Upper lobe of right lung (tissue), 1 donor: ENCODE data around the gene SP4. TPM values are rescaled to one million over a fixed set of nuclear protein-coding genes. Genes with fewer than 3 reads are reported as not detected.

Experiments used
- ATAC-seq: fragments of 200-7000 bp; cut with Tn5 transposase; one replicate; pipeline ENCODE4 v1.9.1; 2020; ENCODE audit warnings: mild to moderate bottlenecking, moderate library complexity
- DNase-seq: peaks from one replicate; pipeline ENCODE4 v3.0.0-alpha.2; 2020
- H3K27ac ChIP-seq: fragments of 200-600 bp; one replicate; pipeline ENCODE4 v1.8.0; 2022
- H3K27me3 ChIP-seq: fragments of 200-600 bp; one replicate; pipeline ENCODE4 v1.8.0; 2022; ENCODE audit warnings: mild to moderate bottlenecking
- H3K36me3 ChIP-seq: fragments of 200-600 bp; one replicate; pipeline ENCODE4 v1.8.0; 2022
- H3K4me1 ChIP-seq: fragments of 200-600 bp; one replicate; pipeline ENCODE4 v1.8.0; 2022
- H3K4me3 ChIP-seq: fragments of 200-600 bp; one replicate; pipeline ENCODE4 v1.8.0; 2022; ENCODE audit warnings: mild to moderate bottlenecking
- H3K9me3 ChIP-seq: fragments of 200-600 bp; one replicate; pipeline ENCODE4 v1.8.0; 2022
- CTCF ChIP-seq: fragments of 200-600 bp; IDR thresholded peaks from one replicate; pipeline ENCODE4 v1.8.0; 2022; ENCODE audit warnings: antibody characterized with exemption
- intact Hi-C: fragments of 100-400 bp; cut with DNase I; formaldehyde crosslinking; loops from one replicate; pipeline ENCODE4 v1.11.0; 2022
- total RNA-seq: library from RNA; stranded (reverse); fragmentation: NEBNext Ultra II Directional; extraction: Animal tissue kit (Norgen Biotek cat#: 25700); gene quantifications from one replicate; pipeline ENCODE4 v1.2.1, GENCODE V29; 2021
- donor health status: DM: no; HTN: yes; CAD: no; lungs with severe emphysema.

The SP4 gene
- total RNA-seq, 1 donor from 2014 or later: 8.2 TPM

DNA sequence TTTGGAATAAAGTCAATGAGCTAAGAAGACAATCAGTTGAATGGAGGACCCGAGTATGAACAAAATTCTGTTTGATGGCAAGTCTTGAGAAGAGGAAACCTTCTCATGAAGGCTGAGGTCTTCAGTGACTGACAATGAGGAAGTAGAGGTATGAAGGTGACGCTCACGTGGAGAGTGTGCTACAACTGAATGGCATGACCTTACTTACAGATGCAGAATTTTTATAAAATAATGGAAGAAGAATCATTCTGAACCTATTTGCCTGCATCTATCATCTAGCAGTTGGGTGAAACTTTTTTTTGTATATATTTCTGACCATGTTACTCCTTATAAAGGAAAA lies 19.4 kb upstream of the SP4 start:
- no peak for ATAC-seq
- intact Hi-C loops: no loop called here
- Histone ChIP-seq H3K27ac (no peak overlapping the region), H3K36me3 (no peaks in the 10 kb centered on the region), H3K4me3 (no peak overlapping the region), H3K27me3 (peaks cover 3% of the 10 kb centered on the region), H3K4me1 (no peaks in the 10 kb centered on the region), H3K9me3 (no peaks in the 10 kb centered on the region)
- DNase-seq: no peak
- no peak for TF ChIP-seq CTCF

GRCh38 chr7:21412410-21412851 lies 15.5 kb upstream of the SP4 start:
- H3K4me3 ChIP-seq: no peak overlapping the region
- no peak for TF ChIP-seq CTCF
- no peaks in the 10 kb centered on the region for H3K4me1 ChIP-seq
- no peaks in the 10 kb centered on the region for H3K36me3 ChIP-seq
- no peaks in the 10 kb centered on the region for H3K9me3 ChIP-seq
- ATAC-seq (peak; percentile 60), DNase-seq (no peak)
- peaks cover 3% of the 10 kb centered on the region for H3K27me3 ChIP-seq
- intact Hi-C loops: no loop called here
- no peak overlapping the region for H3K27ac ChIP-seq

DNA sequence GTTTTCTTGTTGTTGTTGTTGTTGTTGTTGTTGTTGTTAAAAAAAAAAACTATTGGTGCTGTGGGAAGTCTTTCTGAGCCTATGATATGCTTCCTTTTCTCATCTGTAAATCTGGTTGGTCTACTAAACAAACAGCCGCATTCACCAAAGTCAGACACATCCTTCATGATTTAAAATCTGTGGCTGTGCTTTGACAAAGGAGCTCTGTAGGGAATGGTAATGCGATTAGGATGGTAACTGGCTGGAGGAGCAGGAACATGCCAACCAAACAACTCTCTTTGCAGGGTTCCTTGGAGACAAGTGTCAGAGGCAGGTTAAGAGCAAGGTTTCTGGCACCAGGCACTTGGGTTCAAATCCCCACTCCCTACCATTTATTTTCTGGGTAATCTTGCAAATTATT lies 14.9 kb upstream of the SP4 start:
- H3K27ac ChIP-seq: no peak overlapping the region
- intact Hi-C loops: no loop called here
- no peak for DNase-seq
- H3K4me3 ChIP-seq: no peak overlapping the region
- H3K36me3 ChIP-seq: no peaks in the 10 kb centered on the region
- H3K27me3 ChIP-seq: peaks cover 3% of the 10 kb centered on the region
- H3K9me3 ChIP-seq: no peaks in the 10 kb centered on the region
- no peak for TF ChIP-seq CTCF
- no peaks in the 10 kb centered on the region for H3K4me1 ChIP-seq
- no peak for ATAC-seq

- TF ChIP-seq CTCF: no peak
- Histone ChIP-seq H3K4me1 (no peaks in the 10 kb centered on the region), H3K4me3 (no peak overlapping the region), H3K27me3 (peaks cover 3% of the 10 kb centered on the region), H3K27ac (no peak overlapping the region), H3K36me3 (no peaks in the 10 kb centered on the region), H3K9me3 (no peaks in the 10 kb centered on the region)
- intact Hi-C loops: no loop called here
- ATAC-seq (no peak), DNase-seq (no peak)
These were observed 14.4 kb upstream of the SP4 start for GRCh38 chr7:21413502-21413901.

DNA sequence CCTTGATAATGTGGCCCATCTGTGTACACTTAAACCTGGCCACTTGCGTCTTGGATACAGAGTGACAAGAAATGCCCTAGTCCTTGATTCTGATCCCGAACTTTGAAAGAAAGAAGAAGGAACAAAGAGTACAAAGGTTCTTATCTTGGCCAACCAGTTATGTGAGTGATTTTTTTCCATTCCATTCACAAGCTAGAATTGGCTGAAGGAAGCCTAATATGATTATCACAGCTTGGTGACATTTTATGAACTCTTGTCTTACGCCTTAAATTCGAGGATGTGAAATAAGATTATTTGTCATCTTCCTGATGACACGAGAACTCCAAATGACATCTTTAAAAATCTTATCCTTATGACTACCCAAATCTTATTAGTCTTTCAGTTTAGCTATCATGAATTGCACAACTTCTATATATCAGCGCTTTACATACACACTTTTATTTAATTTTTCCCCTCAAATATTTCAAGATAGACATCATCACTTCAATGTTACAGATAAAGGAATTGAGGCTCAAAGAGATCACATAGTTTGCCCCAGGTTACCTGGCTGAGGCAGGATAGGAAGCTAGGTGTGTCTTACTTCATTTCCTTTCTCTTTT lies 13.0 kb upstream of the SP4 start:
- H3K4me1 ChIP-seq: no peaks in the 10 kb centered on the region
- DNase-seq (no peak), ATAC-seq (no peak)
- H3K27me3 ChIP-seq: peaks cover 3% of the 10 kb centered on the region
- H3K4me3 ChIP-seq: no peak overlapping the region
- H3K27ac ChIP-seq: no peak overlapping the region
- H3K36me3 ChIP-seq: no peaks in the 10 kb centered on the region
- no peak for TF ChIP-seq CTCF
- intact Hi-C loops: no loop called here
- H3K9me3 ChIP-seq: no peaks in the 10 kb centered on the region

DNA sequence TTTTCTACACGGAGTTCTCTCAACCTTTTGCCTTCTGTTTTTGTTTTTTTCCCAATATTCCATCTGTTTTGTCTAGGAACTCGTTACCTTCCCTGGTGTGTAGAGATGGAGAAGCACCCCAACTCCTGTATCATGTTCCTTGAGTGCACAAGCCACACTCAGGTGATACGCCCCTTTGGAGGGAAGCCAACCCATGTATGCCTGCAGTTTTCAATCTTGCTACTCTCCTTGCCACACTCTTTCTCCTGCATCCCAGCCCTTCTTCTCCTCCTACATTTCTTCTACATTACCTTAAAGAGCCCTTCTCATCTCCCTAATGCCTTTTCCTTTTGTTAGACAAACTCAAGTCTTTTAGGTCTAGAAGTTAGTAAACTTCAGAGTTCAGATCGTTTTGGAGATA lies 10.2 kb upstream of the SP4 start:
- Histone ChIP-seq H3K27ac (no peak overlapping the region), H3K27me3 (no peaks in the 10 kb centered on the region), H3K9me3 (no peaks in the 10 kb centered on the region), H3K36me3 (no peaks in the 10 kb centered on the region), H3K4me3 (no peak overlapping the region), H3K4me1 (no peaks in the 10 kb centered on the region)
- no peak for TF ChIP-seq CTCF
- intact Hi-C loops: no loop called here
- ATAC-seq (no peak), DNase-seq (no peak)
